PC-9 (cell line): ENCODE results near the gene B3GAT1. TPM values are rescaled to one million over a fixed set of nuclear protein-coding genes. Genes with fewer than 3 reads are reported as not detected.

ENCODE experiments used
- BruUV-seq: library from RNA; stranded (reverse); fragments of 400-500 nt; replicated peaks from 2 replicates; lab custom pipeline; 2021; lab: Mats Ljungman, UMichigan
- CTCF ChIA-PET: fragments of 300-600 bp; sonication (Branson Sonifier 250); formaldehyde crosslinking; loops from one replicate; lab custom pipeline; 2022; ENCODE audit warnings: antibody characterized with exemption; lab: Charles Lee
- POLR2A ChIA-PET: fragments of 300-600 bp; sonication (Branson Sonifier 250); formaldehyde crosslinking; loops from one replicate; lab custom pipeline; 2022; ENCODE audit warnings: antibody characterized with exemption; ENCODE audit not compliant: unreplicated experiment; lab: Charles Lee
- DNase-seq, 2 experiments: peaks; one replicate each; pipeline versions ENCODE4 v3.0.0 to v3.0.0-alpha.2; 2015 to 2022; ENCODE audit warnings: mixed read lengths in 1 of 2
- H2AFZ ChIP-seq: fragments of 200-600 bp; sonication (generic); 2 replicates; pipeline ENCODE4 v1.8.1; 2017; ENCODE audit warnings: antibody characterized with exemption
- H3F3A ChIP-seq: fragments of 200-600 bp; sonication (generic); 2 replicates; pipeline ENCODE4 v1.8.1; 2017; ENCODE audit warnings: antibody characterized with exemption, mild to moderate bottlenecking, low read depth; ENCODE audit not compliant: insufficient read depth
- H3K27ac ChIP-seq: fragments of 200-600 bp; sonication (generic); 2 replicates; pipeline ENCODE4 v1.6.1; 2016; ENCODE audit warnings: mixed run types
- H3K27me3 ChIP-seq: fragments of 200-600 bp; sonication (generic); 2 replicates; pipeline ENCODE4 v1.6.1; 2016; ENCODE audit warnings: low read depth, mixed run types; ENCODE audit not compliant: insufficient read depth
- H3K36me3 ChIP-seq: fragments of 200-600 bp; sonication (generic); 2 replicates; pipeline ENCODE4 v1.6.1; 2016; ENCODE audit warnings: low read depth, mixed run types
- H3K4me1 ChIP-seq: fragments of 200-600 bp; sonication (generic); replicated peaks from 2 replicates; pipeline ENCODE4 v1.6.1; 2016; ENCODE audit warnings: mixed run types; ENCODE audit not compliant: insufficient read depth
- H3K4me2 ChIP-seq: fragments of 200-600 bp; sonication (generic); 2 replicates; pipeline ENCODE4 v1.6.1; 2017; ENCODE audit warnings: mixed run types
- H3K4me3 ChIP-seq: fragments of 200-600 bp; sonication (generic); 2 replicates; pipeline ENCODE4 v1.6.1; 2016; ENCODE audit warnings: mixed run types
- H3K79me2 ChIP-seq: fragments of 200-600 bp; sonication (generic); 2 replicates; pipeline ENCODE4 v1.6.1; 2017; ENCODE audit warnings: low read depth, mixed run types
- H3K9me2 ChIP-seq: fragments of 200-600 bp; sonication (generic); 2 replicates; pipeline ENCODE4 v1.8.1; 2017; ENCODE audit warnings: mild to moderate bottlenecking; ENCODE audit not compliant: insufficient read depth
- H3K9me3 ChIP-seq: fragments of 200-600 bp; sonication (generic); 2 replicates; pipeline ENCODE4 v1.8.1; 2016; ENCODE audit warnings: low read depth; ENCODE audit not compliant: insufficient read depth
- H4K20me1 ChIP-seq: fragments of 200-600 bp; sonication (generic); 2 replicates; pipeline ENCODE4 v1.8.1; 2017; ENCODE audit not compliant: insufficient read depth
- CTCF ChIP-seq: fragments of 200-600 bp; sonication (generic); conservative IDR thresholded peaks from 2 replicates; pipeline ENCODE4 v1.6.1; 2017; ENCODE audit warnings: mixed run types, antibody characterized with exemption, mild to moderate bottlenecking, moderate library complexity
- EZH2 ChIP-seq: fragments of 200-600 bp; sonication (generic); IDR thresholded peaks from 2 replicates; pipeline ENCODE4 v1.8.0; 2017; ENCODE audit warnings: antibody characterized with exemption, low read depth
- intact Hi-C: fragments of 100-400 bp; cut with micrococcal nuclease; formaldehyde crosslinking; loops from one replicate; pipeline ENCODE4 v1.10.0; 2022; ENCODE audit not compliant: unreplicated experiment
- total RNA-seq: library from RNA; stranded (reverse); gene quantifications from 2 replicates; pipeline ENCODE4 v1.2.3, GENCODE V29; 2021

The B3GAT1 gene
- total RNA-seq, 1 experiment from 2014 or later = not detected

- H3K4me3 ChIP-seq = no peak overlapping the region
- no peaks in the 10 kb centered on the region for H3K4me1 ChIP-seq
- no TSS peak for BruUV-seq
- intact Hi-C loops = loop anchor here (5.0 kb wide), 1 partner anchor 343 kb away; no protein-coding TSS in a partner anchor
- no peak overlapping the region for H3K4me2 ChIP-seq
- no peak for DNase-seq
- ChIA-PET CTCF (no interaction called here), POLR2A (no interaction called here)
- no peaks in the 10 kb centered on the region for H4K20me1 ChIP-seq
- no peak overlapping the region for H2AFZ ChIP-seq
- no peak for TF ChIP-seq CTCF
- no peak for TF ChIP-seq EZH2
- no peaks in the 10 kb centered on the region for H3K79me2 ChIP-seq
- no peaks in the 10 kb centered on the region for H3K9me3 ChIP-seq
- H3K9me2 ChIP-seq = no peaks in the 10 kb centered on the region
- no peak overlapping the region for H3K27ac ChIP-seq
- H3F3A ChIP-seq = no peaks in the 10 kb centered on the region
- no peaks in the 10 kb centered on the region for H3K27me3 ChIP-seq
- no peaks in the 10 kb centered on the region for H3K36me3 ChIP-seq
These were observed 47.8 kb downstream of the B3GAT1 start for GRCh38 chr11:134364261-134364660.

- Histone ChIP-seq H3K4me2 (no peak overlapping the region), H3K27me3 (no peaks in the 10 kb centered on the region), H2AFZ (no peak overlapping the region), H3K79me2 (no peaks in the 10 kb centered on the region), H3F3A (no peaks in the 10 kb centered on the region), H3K9me2 (no peaks in the 10 kb centered on the region), H3K27ac (no peak overlapping the region), H3K36me3 (no peaks in the 10 kb centered on the region), H4K20me1 (no peaks in the 10 kb centered on the region), H3K4me3 (no peak overlapping the region), H3K9me3 (no peaks in the 10 kb centered on the region), H3K4me1 (no peaks in the 10 kb centered on the region)
- ChIA-PET CTCF (no interaction called here), POLR2A (no interaction called here)
- BruUV-seq = no TSS peak
- intact Hi-C loops = loop anchor here (5.0 kb wide), 1 partner anchor 344 kb away; no protein-coding TSS in a partner anchor
- TF ChIP-seq CTCF (no peak), EZH2 (no peak)
- no peak for DNase-seq
These were observed 48.5 kb downstream of the B3GAT1 start for GRCh38 chr11:134363592-134363991.

- Histone ChIP-seq H4K20me1 (no peaks in the 10 kb centered on the region), H3K27ac (no peak overlapping the region), H3K4me1 (no peaks in the 10 kb centered on the region), H3K27me3 (no peaks in the 10 kb centered on the region), H3K4me3 (no peak overlapping the region), H3K79me2 (no peaks in the 10 kb centered on the region), H3K9me3 (no peaks in the 10 kb centered on the region), H3F3A (no peaks in the 10 kb centered on the region), H3K36me3 (no peaks in the 10 kb centered on the region), H3K9me2 (no peaks in the 10 kb centered on the region), H3K4me2 (no peak overlapping the region), H2AFZ (no peak overlapping the region)
- intact Hi-C loops = loop anchor here (5.0 kb wide), 1 partner anchor 344 kb away; no protein-coding TSS in a partner anchor
- ChIA-PET CTCF (no interaction called here), POLR2A (no interaction called here)
- DNase-seq = no peak
- BruUV-seq = no TSS peak
- TF ChIP-seq EZH2 = no peak
These were observed 48.9 kb downstream of the B3GAT1 start for GRCh38 chr11:134363161-134363560.
